ENCODE measurements around the gene SERPINI1. TPM values are rescaled to one million over a fixed set of nuclear protein-coding genes. Genes with fewer than 3 reads are reported as not detected.

Gene SERPINI1
- total and polyA plus RNA-seq, 12 donors = 4.5 to 17.1 (median 10.1) TPM

DNA sequence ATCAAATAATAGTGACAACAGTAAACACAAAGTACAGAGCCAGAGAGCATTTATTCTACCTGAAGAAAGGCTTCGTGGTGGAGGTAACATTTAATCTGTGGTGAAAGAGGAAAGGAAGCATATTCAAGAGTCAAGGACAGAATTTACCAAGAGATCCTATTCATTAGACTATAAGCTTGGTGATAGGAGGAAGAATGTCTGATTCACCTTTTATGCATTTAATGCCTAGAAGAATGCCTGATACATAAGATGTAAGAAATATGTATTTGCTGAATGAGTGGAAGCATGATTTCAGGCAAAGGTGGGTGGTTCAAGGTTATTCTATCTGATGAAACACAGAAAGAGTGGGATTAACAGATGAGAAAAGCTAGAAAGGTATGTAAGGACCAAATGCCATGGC lies 119.8 kb downstream of the SERPINI1 start:
- ATAC-seq (no peak), DNase-seq (no peak)
- Histone ChIP-seq H3K36me3 (no peaks in the 10 kb centered on the region), H3K4me1 (peaks cover 0 to 20% (median 0%) of the 10 kb centered on the region in 9 donors), H3K4me3 (no peak overlapping the region), H3K27ac (no peak overlapping the region), H3K27me3 (no peaks in the 10 kb centered on the region), H3K9me3 (no peaks in the 10 kb centered on the region)
- 65 to 79% methylated on average over 1 of the region's 1 CpG for WGBS, 2 donors
- no peak for TF ChIP-seq CTCF (IDR thresholded peaks at IDR 0.05)
- intact Hi-C loops (cut with DNase I) = no loop called here

GRCh38 chr3:167858865-167859264 lies 123.3 kb downstream of the SERPINI1 start:
- Histone ChIP-seq H3K27ac (no peak overlapping the region), H3K4me3 (no peak overlapping the region), H3K4me1 (peaks cover 3 to 44% (median 24%) of the 10 kb centered on the region in 9 donors), H3K27me3 (no peaks in the 10 kb centered on the region), H3K36me3 (no peaks in the 10 kb centered on the region), H3K9me3 (no peaks in the 10 kb centered on the region)
- DNase-seq (no peak), ATAC-seq (no peak)
- intact Hi-C loops (cut with DNase I) = no loop called here
- 97 to 99% methylated on average over 2 of the region's 2 CpGs for whole genome bisulfite sequencing, 2 donors
- no peak for TF ChIP-seq CTCF (IDR thresholded peaks at IDR 0.05)

GRCh38 chr3:167859610-167860009 lies 124.1 kb downstream of the SERPINI1 start:
- no peak for ATAC-seq
- Histone ChIP-seq H3K4me1 (peaks cover 8 to 52% (median 32%) of the 10 kb centered on the region in 9 donors), H3K27ac (no peak overlapping the region), H3K9me3 (no peaks in the 10 kb centered on the region), H3K27me3 (no peaks in the 10 kb centered on the region), H3K36me3 (no peaks in the 10 kb centered on the region), H3K4me3 (no peak overlapping the region)
- intact Hi-C loops (cut with DNase I) = no loop called here
- no peak for DNase-seq
- TF ChIP-seq CTCF (IDR thresholded peaks at IDR 0.05) = no peak
- 86 to 88% methylated on average over 1 of the region's 1 CpG for whole genome bisulfite sequencing, 2 donors

DNA sequence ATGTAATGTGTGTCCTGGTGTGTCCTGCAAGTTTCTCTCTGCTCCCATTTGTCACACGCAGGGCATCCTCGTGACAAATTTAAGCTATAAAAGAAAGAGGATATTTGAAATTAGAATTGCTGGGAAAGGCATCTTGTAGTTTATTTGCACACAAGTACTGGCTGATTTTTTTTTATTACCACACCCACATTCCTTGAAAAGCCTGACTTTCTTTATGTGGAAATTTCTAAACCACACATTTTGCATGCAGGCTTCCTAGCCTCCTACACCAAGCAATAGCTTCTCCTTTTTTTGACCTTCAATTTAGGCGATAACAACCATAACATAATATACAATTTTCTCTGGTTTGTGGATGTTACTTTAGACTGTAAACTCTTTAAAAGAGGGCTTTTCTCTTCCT lies 126.1 kb downstream of the SERPINI1 start:
- no peak overlapping the region for H3K4me3 ChIP-seq
- no peak for TF ChIP-seq CTCF (IDR thresholded peaks at IDR 0.05)
- intact Hi-C loops (cut with DNase I) = no loop called here
- no peak for DNase-seq
- H3K27ac ChIP-seq = peak overlapping the region in 7 of 10 donors; percentile 8 to 94 (median 49)
- H3K36me3 ChIP-seq = no peaks in the 10 kb centered on the region
- ATAC-seq = no peak
- H3K9me3 ChIP-seq = no peaks in the 10 kb centered on the region
- 50 to 56% methylated on average over 3 of the region's 3 CpGs for WGBS, 2 donors
- no peaks in the 10 kb centered on the region for H3K27me3 ChIP-seq
- H3K4me1 ChIP-seq = peaks cover 8 to 70% (median 36%) of the 10 kb centered on the region in 9 donors

Data from heart right ventricle (tissue), 16 donors.